MM.1S (cell line): Measurements from ENCODE around the gene ATP13A5.

ENCODE experiments used
- DNase-seq: peaks from one replicate; pipeline ENCODE4 v3.0.0-alpha.2; 2015
- H2AFZ ChIP-seq: fragments of 300-600 bp; sonication (generic); 2 replicates; pipeline ENCODE4 v1.6.0; 2016; ENCODE audit warnings: antibody characterized with exemption, low read length
- H3F3A ChIP-seq: fragments of 300-600 bp; sonication (generic); 2 replicates; pipeline ENCODE4 v1.6.1; 2016; ENCODE audit warnings: mild to moderate bottlenecking, antibody characterized with exemption, low read length, moderate library complexity, mixed read lengths; ENCODE audit not compliant: insufficient read depth
- H3K27ac ChIP-seq: fragments of 300-600 bp; sonication (generic); 2 replicates; pipeline ENCODE4 v1.5.1; 2016; ENCODE audit warnings: mild to moderate bottlenecking, low read length
- H3K27me3 ChIP-seq: fragments of 300-600 bp; sonication (generic); replicated peaks from 2 replicates; pipeline ENCODE4 v1.6.0; 2016; ENCODE audit warnings: low read length; ENCODE audit not compliant: insufficient read depth
- H3K36me3 ChIP-seq: fragments of 300-600 bp; sonication (generic); replicated peaks from 2 replicates; pipeline ENCODE4 v1.6.1; 2016; ENCODE audit warnings: mild to moderate bottlenecking, low read length, mixed read lengths; ENCODE audit not compliant: insufficient read depth
- H3K4me1 ChIP-seq: fragments of 300-600 bp; sonication (generic); 2 replicates; pipeline ENCODE4 v1.6.1; 2016; ENCODE audit warnings: low read length, mixed read lengths
- H3K4me2 ChIP-seq: fragments of 300-600 bp; sonication (generic); 2 replicates; pipeline ENCODE4 v1.6.0; 2016; ENCODE audit warnings: low read depth, low read length
- H3K4me3 ChIP-seq: fragments of 300-600 bp; sonication (generic); 2 replicates; pipeline ENCODE4 v1.5.1; 2016; ENCODE audit warnings: low read length, mixed read lengths
- H3K79me2 ChIP-seq: fragments of 300-600 bp; sonication (generic); 2 replicates; pipeline ENCODE4 v1.6.1; 2016; ENCODE audit warnings: mixed run types, low read length, mixed read lengths
- H3K9ac ChIP-seq: fragments of 300-600 bp; sonication (generic); 2 replicates; pipeline ENCODE4 v1.6.1; 2016; ENCODE audit warnings: low read length, mixed read lengths
- H3K9me2 ChIP-seq: fragments of 300-600 bp; sonication (generic); replicated peaks from 2 replicates; pipeline ENCODE4 v1.6.1; 2016; ENCODE audit warnings: mild to moderate bottlenecking, low read length, mixed read lengths; ENCODE audit not compliant: insufficient read depth
- H3K9me3 ChIP-seq: fragments of 300-600 bp; sonication (generic); replicated peaks from 2 replicates; pipeline ENCODE4 v1.6.1; 2016; ENCODE audit warnings: mild to moderate bottlenecking, low read length, mixed read lengths; ENCODE audit not compliant: insufficient read depth
- H4K20me1 ChIP-seq: fragments of 300-600 bp; sonication (generic); 2 replicates; pipeline ENCODE4 v1.6.1; 2016; ENCODE audit warnings: mild to moderate bottlenecking, low read length, moderate library complexity, mixed read lengths; ENCODE audit not compliant: insufficient read depth
- EZH2 ChIP-seq: fragments of 300-600 bp; sonication (generic); optimal IDR thresholded peaks from 2 replicates; pipeline ENCODE3; 2017; ENCODE audit warnings: low read depth, mild to moderate bottlenecking, antibody characterized with exemption, low read length, mixed read lengths
- EZH2phosphoT487 ChIP-seq: fragments of 300-600 bp; sonication (generic); IDR thresholded peaks from 2 replicates; pipeline ENCODE4 v1.6.1; 2018; ENCODE audit warnings: antibody characterized with exemption, low read length
- TF ChIP-seq, protein P1 (sequence below): fragments of 300-600 bp; sonication (generic); IDR thresholded peaks from 2 replicates; pipeline ENCODE4 v1.5.1; 2016; ENCODE audit warnings: antibody characterized with exemption, low read length, mixed read lengths

ATP13A5 gene

DNA sequence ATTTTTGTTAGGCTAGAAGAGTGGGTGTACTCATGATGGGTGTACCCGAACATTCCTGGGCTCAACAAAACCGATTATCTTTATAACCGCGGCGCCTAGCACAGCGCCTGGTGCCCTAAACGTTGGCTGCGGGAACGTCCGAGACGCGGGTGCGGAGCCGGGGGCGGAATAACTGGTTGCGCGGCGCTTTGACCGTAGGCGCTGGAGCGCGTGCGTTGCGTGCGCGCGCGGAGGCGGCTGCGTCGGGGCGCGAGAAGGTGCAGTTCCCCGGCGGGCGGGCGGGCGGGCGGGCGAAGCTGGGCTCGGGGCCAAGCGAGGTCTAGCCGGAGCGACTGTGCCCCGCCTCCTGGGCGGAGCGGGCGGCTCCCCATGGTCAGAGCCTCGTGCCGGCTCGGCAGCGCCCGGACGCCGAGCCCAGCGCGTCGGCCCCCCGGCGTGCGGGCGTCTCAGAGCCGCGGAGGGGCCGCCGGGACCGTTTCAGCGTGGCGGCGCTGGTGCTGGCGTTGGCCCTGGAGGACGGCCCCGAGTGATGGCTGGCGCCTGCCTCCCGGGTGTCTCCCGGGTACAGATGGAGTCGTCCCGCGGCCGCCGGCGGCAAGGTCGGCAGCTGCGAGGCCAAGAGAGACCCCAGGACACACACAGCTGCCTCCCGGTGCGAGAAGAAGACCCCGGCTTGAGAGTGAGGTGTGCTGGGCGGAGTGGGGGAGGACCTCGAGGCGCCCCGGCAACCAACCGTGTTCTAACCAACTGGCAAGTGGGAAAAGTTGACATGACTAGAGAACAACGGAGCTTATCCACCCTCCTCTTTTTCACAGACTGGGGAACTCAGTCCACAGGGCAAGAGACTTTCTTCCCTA, 137.5 kb downstream of the ATP13A5 start, which contains the start of gene PLAAT1:
PLAAT1 (plus strand) TSS at position 373 of the 857 bp plus-strand sequence. CDS start 14,429 bp downstream, outside the sequence.
- no peaks in the 10 kb centered on the region for H3K4me1 ChIP-seq
- peak; percentile 88 for DNase-seq

DNA sequence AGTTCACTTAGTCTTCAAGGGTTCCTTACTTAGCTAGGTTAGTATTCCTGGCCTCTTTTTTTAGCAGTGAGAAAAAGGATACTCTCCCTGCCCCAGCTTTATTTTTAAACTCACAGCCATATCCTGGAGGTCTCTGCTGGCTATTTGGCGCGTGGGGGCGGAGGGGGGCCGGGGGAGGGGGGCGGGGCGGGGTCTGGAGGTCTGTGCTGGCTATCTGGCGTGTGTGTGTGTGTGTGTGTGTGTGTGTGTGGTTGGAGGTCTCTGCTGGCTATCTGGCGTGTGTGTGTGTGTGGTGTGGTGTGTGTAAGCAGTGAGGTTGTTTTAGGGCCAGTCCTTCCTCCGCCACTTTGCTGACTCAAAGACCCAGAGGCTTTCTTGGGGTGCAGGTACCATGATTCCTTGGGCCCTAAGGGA, 138.1 kb downstream of the ATP13A5 start:
- Histone ChIP-seq H3K9me2 (no peaks in the 10 kb centered on the region), H3K9ac (peak overlapping the region; percentile 18; the same call in 1 of the 2 replicates), H3K27ac (no peak overlapping the region), H3K4me1 (no peaks in the 10 kb centered on the region), H2AFZ (peak overlapping the region; percentile 74), H3F3A (no peaks in the 10 kb centered on the region), H3K4me2 (peak overlapping the region; percentile 66; the same call in 1 of the 2 replicates), H3K27me3 (no peaks in the 10 kb centered on the region), H4K20me1 (no peaks in the 10 kb centered on the region), H3K36me3 (no peaks in the 10 kb centered on the region), H3K9me3 (no peaks in the 10 kb centered on the region), H3K4me3 (peak overlapping the region; percentile 65), H3K79me2 (no peaks in the 10 kb centered on the region)
- TF ChIP-seq EZH2 (no peak), EZH2phosphoT487 (no peak)
- TF ChIP-seq, protein P1, sequence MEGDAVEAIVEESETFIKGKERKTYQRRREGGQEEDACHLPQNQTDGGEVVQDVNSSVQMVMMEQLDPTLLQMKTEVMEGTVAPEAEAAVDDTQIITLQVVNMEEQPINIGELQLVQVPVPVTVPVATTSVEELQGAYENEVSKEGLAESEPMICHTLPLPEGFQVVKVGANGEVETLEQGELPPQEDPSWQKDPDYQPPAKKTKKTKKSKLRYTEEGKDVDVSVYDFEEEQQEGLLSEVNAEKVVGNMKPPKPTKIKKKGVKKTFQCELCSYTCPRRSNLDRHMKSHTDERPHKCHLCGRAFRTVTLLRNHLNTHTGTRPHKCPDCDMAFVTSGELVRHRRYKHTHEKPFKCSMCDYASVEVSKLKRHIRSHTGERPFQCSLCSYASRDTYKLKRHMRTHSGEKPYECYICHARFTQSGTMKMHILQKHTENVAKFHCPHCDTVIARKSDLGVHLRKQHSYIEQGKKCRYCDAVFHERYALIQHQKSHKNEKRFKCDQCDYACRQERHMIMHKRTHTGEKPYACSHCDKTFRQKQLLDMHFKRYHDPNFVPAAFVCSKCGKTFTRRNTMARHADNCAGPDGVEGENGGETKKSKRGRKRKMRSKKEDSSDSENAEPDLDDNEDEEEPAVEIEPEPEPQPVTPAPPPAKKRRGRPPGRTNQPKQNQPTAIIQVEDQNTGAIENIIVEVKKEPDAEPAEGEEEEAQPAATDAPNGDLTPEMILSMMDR: no peak
- no peak for DNase-seq

More for the DNA sequence above, 137.5 kb downstream of the ATP13A5 start, which contains the start of gene PLAAT1:
- Histone ChIP-seq H2AFZ (peak within 1 kb of the TSS; percentile 74), H3K4me3 (peak within 1 kb of the TSS; percentile 65), H3K27me3 (no peaks in the 10 kb centered on the region), H3K4me2 (peak within 1 kb of the TSS; percentile 75; the same call in 1 of the 2 replicates), H3K36me3 (no peaks in the 10 kb centered on the region), H3K79me2 (no peaks in the 10 kb centered on the region), H3K9me2 (no peaks in the 10 kb centered on the region), H4K20me1 (no peaks in the 10 kb centered on the region), H3F3A (no peaks in the 10 kb centered on the region), H3K27ac (no peak within 1 kb of the TSS), H3K9ac (peak within 1 kb of the TSS; percentile 18; the same call in 1 of the 2 replicates), H3K9me3 (no peaks in the 10 kb centered on the region)
- TF ChIP-seq EZH2phosphoT487 (no peak), EZH2 (no peak)
- TF ChIP-seq, protein P1: no peak

DNA sequence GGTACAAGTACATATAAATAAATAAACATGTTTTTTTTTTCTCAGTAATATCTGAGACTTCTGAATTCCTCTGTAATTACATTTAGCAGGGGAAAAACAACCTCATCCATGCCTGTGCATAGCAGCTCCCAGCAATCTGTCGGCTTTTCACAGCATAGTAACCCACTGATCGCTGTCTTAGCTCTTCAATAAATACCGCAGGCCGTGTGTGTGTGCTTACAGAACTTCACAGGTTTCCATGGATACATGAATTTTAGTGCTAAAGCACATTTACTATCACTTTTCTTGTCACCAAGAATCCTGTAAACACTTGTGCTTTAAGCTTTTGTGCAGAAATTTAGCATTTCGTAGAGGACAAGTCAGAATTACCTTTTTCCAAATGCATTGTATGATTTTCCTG, 141.5 kb downstream of the ATP13A5 start:
- H3K9ac ChIP-seq: no peak overlapping the region
- no peak for TF ChIP-seq EZH2
- TF ChIP-seq, protein P1: no peak
- TF ChIP-seq EZH2phosphoT487: no peak
- no peaks in the 10 kb centered on the region for H3K9me3 ChIP-seq
- H3K4me3 ChIP-seq: no peak overlapping the region
- H3K4me1 ChIP-seq: no peaks in the 10 kb centered on the region
- no peaks in the 10 kb centered on the region for H3K79me2 ChIP-seq
- H3K4me2 ChIP-seq: no peak overlapping the region
- no peaks in the 10 kb centered on the region for H4K20me1 ChIP-seq
- no peak overlapping the region for H3K27ac ChIP-seq
- H2AFZ ChIP-seq: no peak overlapping the region
- no peaks in the 10 kb centered on the region for H3K36me3 ChIP-seq
- no peaks in the 10 kb centered on the region for H3K27me3 ChIP-seq
- no peaks in the 10 kb centered on the region for H3F3A ChIP-seq
- H3K9me2 ChIP-seq: no peaks in the 10 kb centered on the region
- no peak for DNase-seq
